SK-N-MC (cell line): ENCODE results near the gene KARS1.

Experiments used
- EZH2 ChIP-seq: fragments of 200-600 bp; sonication (generic); IDR thresholded peaks from one replicate; pipeline ENCODE4 v1.6.1; 2017; ENCODE audit warnings: antibody characterized with exemption
- FOXP2 ChIP-seq: optimal IDR thresholded peaks from 2 replicates; pipeline ENCODE3; 2011; ENCODE audit warnings: mild to moderate bottlenecking, moderate library complexity; ENCODE audit not compliant: insufficient read depth; ENCODE audit errors: extremely low read length, control extremely low read depth
- POLR2AphosphoS5 ChIP-seq: IDR thresholded peaks from 2 replicates; pipeline ENCODE4 v1.6.1; 2012; ENCODE audit warnings: mild to moderate bottlenecking, low read depth, low read length, borderline replicate concordance

DNA sequence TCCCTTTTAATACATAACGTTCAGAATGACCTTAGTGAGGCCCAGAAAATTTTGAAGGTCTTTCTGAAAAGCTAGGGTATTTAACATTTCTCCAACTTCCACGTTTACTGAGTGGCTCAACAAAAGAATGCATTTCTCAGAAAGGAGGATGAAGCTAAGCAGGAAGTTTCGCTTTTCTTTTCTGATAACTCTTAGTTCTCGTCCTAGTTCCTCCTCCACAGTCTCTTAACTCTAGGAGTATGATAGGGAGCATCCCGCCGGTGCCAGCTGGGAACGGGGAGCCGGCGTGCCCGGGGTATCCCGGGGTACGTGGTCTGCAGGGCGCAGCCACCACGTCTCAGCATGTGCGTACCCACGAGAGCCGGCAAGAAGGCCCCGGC is 363 bp downstream of the KARS1 start:
- TF ChIP-seq EZH2 (no peak), POLR2AphosphoS5 (no peak), FOXP2 (no peak)
